ENCODE data around the gene ZFPM1. TPM values are rescaled to one million over a fixed set of nuclear protein-coding genes. Genes with fewer than 3 reads are reported as not detected.

ZFPM1 gene
- total RNA-seq, 2 donors from 2014 or later, result 18.1 to 21.5 TPM

DNA sequence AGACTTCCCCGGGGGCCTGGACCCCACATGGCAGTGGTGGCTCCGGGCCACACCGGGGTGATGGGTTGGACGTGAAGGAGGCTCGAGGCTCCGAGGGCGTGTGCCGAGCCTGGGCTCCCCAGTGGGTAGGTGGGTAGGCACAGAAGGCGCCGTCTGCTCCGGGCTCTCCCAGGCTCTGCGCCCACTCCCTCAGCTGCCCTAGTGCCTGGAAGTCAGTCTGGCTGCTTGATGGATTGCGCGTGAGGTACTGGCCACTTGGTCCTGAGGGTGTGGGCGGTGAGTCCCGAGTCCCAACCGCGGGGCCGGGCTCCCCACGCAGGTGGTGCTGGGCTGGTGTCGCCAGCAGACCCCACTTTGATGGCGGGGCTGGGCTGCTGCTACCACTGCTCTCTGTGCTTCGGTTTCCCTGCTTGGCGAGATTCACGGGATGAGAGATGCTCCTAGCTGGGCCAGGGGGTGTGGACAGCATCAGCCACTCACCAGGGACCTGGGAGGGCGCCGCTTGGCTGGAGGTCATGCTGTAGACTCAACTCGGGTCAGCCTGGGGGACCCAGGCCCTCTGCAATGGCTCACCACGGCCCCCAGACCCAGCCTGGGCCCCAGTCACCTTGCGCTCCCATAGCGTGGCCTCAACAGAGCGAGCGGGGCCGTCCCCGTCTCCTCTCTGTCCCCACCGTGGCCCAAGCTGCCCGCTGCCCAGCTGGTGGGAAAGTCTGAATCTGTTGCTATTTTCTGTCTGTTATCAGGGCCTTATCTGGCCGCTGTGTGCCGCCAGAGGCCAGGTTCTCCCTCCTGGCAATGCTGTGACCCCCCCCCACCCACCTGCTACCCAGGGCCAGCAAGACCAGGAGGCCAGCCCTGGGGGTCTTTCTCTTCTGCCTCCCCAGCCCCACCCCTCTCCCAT is 26.1 kb downstream of the ZFPM1 start:
- TF ChIP-seq, protein P1, sequence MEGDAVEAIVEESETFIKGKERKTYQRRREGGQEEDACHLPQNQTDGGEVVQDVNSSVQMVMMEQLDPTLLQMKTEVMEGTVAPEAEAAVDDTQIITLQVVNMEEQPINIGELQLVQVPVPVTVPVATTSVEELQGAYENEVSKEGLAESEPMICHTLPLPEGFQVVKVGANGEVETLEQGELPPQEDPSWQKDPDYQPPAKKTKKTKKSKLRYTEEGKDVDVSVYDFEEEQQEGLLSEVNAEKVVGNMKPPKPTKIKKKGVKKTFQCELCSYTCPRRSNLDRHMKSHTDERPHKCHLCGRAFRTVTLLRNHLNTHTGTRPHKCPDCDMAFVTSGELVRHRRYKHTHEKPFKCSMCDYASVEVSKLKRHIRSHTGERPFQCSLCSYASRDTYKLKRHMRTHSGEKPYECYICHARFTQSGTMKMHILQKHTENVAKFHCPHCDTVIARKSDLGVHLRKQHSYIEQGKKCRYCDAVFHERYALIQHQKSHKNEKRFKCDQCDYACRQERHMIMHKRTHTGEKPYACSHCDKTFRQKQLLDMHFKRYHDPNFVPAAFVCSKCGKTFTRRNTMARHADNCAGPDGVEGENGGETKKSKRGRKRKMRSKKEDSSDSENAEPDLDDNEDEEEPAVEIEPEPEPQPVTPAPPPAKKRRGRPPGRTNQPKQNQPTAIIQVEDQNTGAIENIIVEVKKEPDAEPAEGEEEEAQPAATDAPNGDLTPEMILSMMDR (conservative IDR thresholded peaks at IDR 0.05), result no peak
- DNase-seq, result no peak
- Histone ChIP-seq H3K4me3 (ENCODE audit: low read length) (no peak overlapping the region), H3K27ac (ENCODE audit: low read depth, low read length) (peak overlapping the region; percentile 38), H3K4me1 (ENCODE audit: control insufficient read depth, insufficient read depth, low read length) (peaks cover 5% of the 10 kb centered on the region), H3K36me3 (ENCODE audit: control insufficient read depth, insufficient read depth, low read length) (no peaks in the 10 kb centered on the region), H3K9ac (ENCODE audit: extremely low read depth, low read length, poor library complexity, severe bottlenecking) (no peak overlapping the region), H3K27me3 (ENCODE audit: control insufficient read depth, insufficient read depth, low read length, poor library complexity, severe bottlenecking) (no peaks in the 10 kb centered on the region), H3K9me3 (ENCODE audit: control insufficient read depth, low read length) (no peaks in the 10 kb centered on the region)
- Mint-ChIP-seq H3K4me1 (peaks cover 8% of the 10 kb centered on the region), H3K9me3 (no peaks in the 10 kb centered on the region), H3K27ac (no peak overlapping the region), H3K27me3 (ENCODE audit: insufficient read depth) (no peaks in the 10 kb centered on the region), H3K4me3 (no peak overlapping the region), H3K36me3 (ENCODE audit: low read depth) (no peaks in the 10 kb centered on the region)
- 91 to 95% methylated on average over 19 to 39 of the region's 39 CpGs for WGBS, 2 experiments (ENCODE audit: insufficient coverage in 1 of 2, insufficient read length in 1 of 2)

DNA sequence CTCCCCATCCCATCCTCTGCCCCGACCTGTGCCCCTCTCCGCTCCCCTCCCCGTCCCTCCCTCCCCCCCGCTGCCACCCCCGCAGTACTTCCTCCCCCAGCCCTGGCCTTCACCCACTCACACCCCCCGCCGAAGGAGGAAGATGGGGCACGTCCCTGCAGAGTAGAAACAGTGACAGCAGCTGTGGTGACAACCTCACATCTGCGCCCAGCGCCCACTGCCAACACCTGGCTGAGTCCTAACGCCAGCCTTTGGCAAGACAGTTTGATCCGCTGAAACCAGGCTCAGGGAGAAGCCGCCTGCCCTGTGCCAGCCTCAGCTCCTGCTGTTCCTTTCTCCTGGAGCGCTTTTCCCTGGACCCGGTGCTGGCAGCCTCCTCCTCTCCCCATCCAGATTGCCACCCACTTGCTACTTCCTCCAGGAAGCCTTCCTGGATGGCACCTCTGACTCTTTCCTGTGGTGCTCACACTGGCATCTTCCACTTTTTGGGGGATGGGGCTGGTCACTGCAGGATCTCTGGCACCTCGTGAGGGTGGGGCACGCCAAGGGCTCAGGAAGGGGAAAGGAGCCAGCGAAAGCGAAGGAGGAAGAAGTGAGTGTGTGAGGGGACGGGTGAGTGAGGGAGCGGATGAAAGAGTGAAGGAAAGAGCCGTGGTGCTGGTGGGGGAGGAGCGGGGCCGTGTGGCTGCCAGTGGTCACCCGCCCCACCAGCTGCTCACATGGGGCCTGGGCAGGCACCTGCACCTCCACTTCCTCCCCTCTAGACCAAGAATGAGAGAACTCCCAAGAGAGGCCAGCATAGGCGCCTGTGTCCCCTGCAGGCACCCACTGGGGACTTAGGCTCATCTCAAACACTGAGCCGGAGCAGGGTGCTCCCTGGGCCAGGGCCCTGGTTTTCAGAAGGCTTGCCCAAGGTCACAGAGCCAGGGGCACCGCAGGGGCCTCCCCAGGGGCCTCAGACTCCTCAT is 27.0 kb downstream of the ZFPM1 start:
- no peak overlapping the region for H3K9ac ChIP-seq (ENCODE audit: extremely low read depth, low read length, poor library complexity, severe bottlenecking)
- no peak overlapping the region for H3K27ac ChIP-seq (ENCODE audit: low read depth, low read length)
- peaks cover 5% of the 10 kb centered on the region for H3K4me1 ChIP-seq (ENCODE audit: control insufficient read depth, insufficient read depth, low read length)
- WGBS, 2 experiments (ENCODE audit: insufficient coverage in 1 of 2, insufficient read length in 1 of 2), result 93 to 99% methylated on average over 7 to 23 of the region's 28 CpGs
- no peaks in the 10 kb centered on the region for H3K27me3 ChIP-seq (ENCODE audit: control insufficient read depth, insufficient read depth, low read length, poor library complexity, severe bottlenecking)
- H3K4me3 ChIP-seq (ENCODE audit: low read length), result no peak overlapping the region
- no peak overlapping the region for H3K27ac Mint-ChIP-seq
- H3K4me3 Mint-ChIP-seq, result no peak overlapping the region
- no peaks in the 10 kb centered on the region for H3K9me3 Mint-ChIP-seq
- no peak for DNase-seq
- peaks cover 3% of the 10 kb centered on the region for H3K36me3 Mint-ChIP-seq (ENCODE audit: low read depth)
- no peaks in the 10 kb centered on the region for H3K36me3 ChIP-seq (ENCODE audit: control insufficient read depth, insufficient read depth, low read length)
- peaks cover 8% of the 10 kb centered on the region for H3K4me1 Mint-ChIP-seq
- H3K9me3 ChIP-seq (ENCODE audit: control insufficient read depth, low read length), result no peaks in the 10 kb centered on the region
- TF ChIP-seq, protein P1 (conservative IDR thresholded peaks at IDR 0.05), result no peak
- no peaks in the 10 kb centered on the region for H3K27me3 Mint-ChIP-seq (ENCODE audit: insufficient read depth)

DNA sequence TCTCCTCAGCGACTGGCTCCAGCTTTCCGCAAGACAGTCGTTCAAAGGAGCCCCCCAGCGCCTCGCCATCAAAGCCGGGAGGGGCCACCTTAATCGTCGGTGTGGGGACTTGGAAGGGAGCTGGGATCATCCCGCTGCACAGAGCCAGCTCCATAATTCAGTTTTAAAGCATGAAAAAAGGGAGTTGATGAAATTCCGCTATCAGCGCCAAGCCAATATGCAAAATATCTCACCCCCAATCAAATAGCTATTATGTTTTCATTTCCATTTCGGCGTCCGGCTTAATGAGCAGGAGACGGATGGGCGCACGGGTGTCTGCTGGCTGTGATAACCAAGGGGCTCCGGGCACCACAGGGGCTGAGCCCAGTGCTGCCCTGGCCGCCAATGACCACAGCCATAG is 27.7 kb downstream of the ZFPM1 start:
- peaks cover 3% of the 10 kb centered on the region for H3K36me3 Mint-ChIP-seq (ENCODE audit: low read depth)
- H3K4me1 Mint-ChIP-seq, result peaks cover 8% of the 10 kb centered on the region
- Histone ChIP-seq H3K9ac (ENCODE audit: extremely low read depth, low read length, poor library complexity, severe bottlenecking) (no peak overlapping the region), H3K27me3 (ENCODE audit: control insufficient read depth, insufficient read depth, low read length, poor library complexity, severe bottlenecking) (no peaks in the 10 kb centered on the region), H3K9me3 (ENCODE audit: control insufficient read depth, low read length) (no peaks in the 10 kb centered on the region), H3K4me3 (ENCODE audit: low read length) (no peak overlapping the region), H3K36me3 (ENCODE audit: control insufficient read depth, insufficient read depth, low read length) (peaks cover under 1% of the 10 kb centered on the region), H3K4me1 (ENCODE audit: control insufficient read depth, insufficient read depth, low read length) (peaks cover 5% of the 10 kb centered on the region), H3K27ac (ENCODE audit: low read depth, low read length) (no peak overlapping the region)
- DNase-seq, result no peak
- H3K9me3 Mint-ChIP-seq, result no peaks in the 10 kb centered on the region
- no peak overlapping the region for H3K4me3 Mint-ChIP-seq
- TF ChIP-seq, protein P1 (conservative IDR thresholded peaks at IDR 0.05), result no peak
- no peak overlapping the region for H3K27ac Mint-ChIP-seq
- no peaks in the 10 kb centered on the region for H3K27me3 Mint-ChIP-seq (ENCODE audit: insufficient read depth)
- WGBS, 2 experiments (ENCODE audit: insufficient coverage in 1 of 2, insufficient read length in 1 of 2), result 93 to 100% methylated on average over 2 to 19 of the region's 19 CpGs
